IgD-negative memory B cell (primary cell): ENCODE measurements around the gene ANKRD28. TPM values are rescaled to one million over a fixed set of nuclear protein-coding genes. Genes with fewer than 3 reads are reported as not detected.

Experiments used
- H3K27ac Mint-ChIP-seq, 3 donors: one replicate each; pipeline ENCODE4 v1.8.0; 2020 to 2022; ENCODE audit warnings: mild to moderate bottlenecking in 3 of 3, mixed read lengths in 3 of 3, moderate library complexity in 1 of 3
- H3K27me3 Mint-ChIP-seq: one replicate; pipeline ENCODE4 v1.8.0; 2021; ENCODE audit warnings: mixed read lengths
- H3K36me3 Mint-ChIP-seq: one replicate; pipeline ENCODE4 v1.8.0; 2020; ENCODE audit warnings: mild to moderate bottlenecking, mixed read lengths
- H3K4me1 Mint-ChIP-seq, 3 donors: one replicate each; pipeline ENCODE4 v1.8.0; 2020 to 2022; ENCODE audit warnings: mixed read lengths in 3 of 3, mild to moderate bottlenecking in 1 of 3
- H3K4me3 Mint-ChIP-seq, 4 donors: one replicate each; pipeline ENCODE4 v1.8.0; 2020 to 2022; ENCODE audit warnings: mild to moderate bottlenecking in 4 of 4, mixed read lengths in 4 of 4, moderate library complexity in 3 of 4
- H3K9me3 Mint-ChIP-seq, 3 donors: one replicate each; pipeline ENCODE4 v1.8.0; 2020 to 2021; ENCODE audit warnings: mixed read lengths in 3 of 3, mild to moderate bottlenecking in 1 of 3
- polyA plus RNA-seq: library from polyadenylated mRNA; unstranded; fragments of 300-500 nt; fragmentation: Illumina TruSeq; gene quantifications from one replicate; pipeline ENCODE4 v1.2.3, GENCODE V29; 2021

Gene ANKRD28
- polyA plus RNA-seq, 1 donor from 2014 or later: 8.8 TPM

DNA sequence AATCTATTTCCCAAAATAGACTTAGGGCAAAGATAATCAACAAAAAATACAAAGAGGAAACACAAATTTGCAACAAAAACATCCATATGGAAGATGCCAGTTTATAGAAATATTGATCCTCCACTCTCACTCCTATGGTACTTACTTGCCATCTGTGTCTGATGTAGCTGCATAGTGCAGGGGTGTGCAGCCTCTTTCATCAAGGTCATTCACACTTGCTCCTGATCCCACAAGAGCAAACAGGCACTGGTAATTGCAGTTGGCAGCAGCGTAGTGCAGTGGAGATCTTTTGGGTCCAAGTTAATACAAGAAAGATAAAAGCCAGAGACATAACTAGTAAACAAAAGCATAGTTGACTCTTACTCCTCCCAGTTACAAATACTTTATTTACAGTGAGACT is 90.0 kb downstream of the ANKRD28 start:
- Mint-ChIP-seq H3K27ac (no peak overlapping the region), H3K9me3 (peaks cover 0 to 3% (median 0%) of the 10 kb centered on the region in 3 donors), H3K4me1 (no peaks in the 10 kb centered on the region), H3K27me3 (no peaks in the 10 kb centered on the region), H3K36me3 (peaks cover 25% of the 10 kb centered on the region), H3K4me3 (no peak overlapping the region)

- Mint-ChIP-seq H3K9me3 (peaks cover 0 to 3% (median 0%) of the 10 kb centered on the region in 3 donors), H3K27ac (no peak overlapping the region), H3K27me3 (no peaks in the 10 kb centered on the region), H3K36me3 (peaks cover 20% of the 10 kb centered on the region), H3K4me3 (no peak overlapping the region), H3K4me1 (peaks cover 0 to 1% (median under 1%) of the 10 kb centered on the region in 3 donors)
Measured at GRCh38 chr3:15703346-15703745, 94.4 kb downstream of the ANKRD28 start.

DNA sequence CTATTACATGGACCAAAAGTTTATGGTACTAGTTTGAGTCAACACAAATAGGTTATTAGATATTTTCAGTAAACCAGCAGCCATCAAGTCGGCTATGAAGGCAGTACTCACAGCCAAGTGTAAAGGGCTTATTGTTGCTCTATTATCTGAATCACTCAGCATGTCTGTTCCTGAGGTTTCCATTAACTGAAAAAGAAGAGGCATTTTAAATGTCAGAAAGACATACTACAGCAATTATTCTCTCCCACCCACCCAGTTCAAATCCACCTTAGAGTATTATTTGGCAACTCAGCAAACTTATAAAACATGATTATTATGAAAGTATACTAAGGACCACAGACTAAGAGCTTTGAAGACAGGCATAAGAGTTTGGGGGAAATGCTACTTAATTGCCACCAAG is 103.2 kb downstream of the ANKRD28 start:
- H3K4me3 Mint-ChIP-seq: no peak overlapping the region

GRCh38 chr3:15693355-15693754 is 104.4 kb downstream of the ANKRD28 start:
- Mint-ChIP-seq H3K4me1 (peaks cover 0 to 1% (median 0%) of the 10 kb centered on the region in 3 donors), H3K27me3 (no peaks in the 10 kb centered on the region), H3K36me3 (peaks cover 7% of the 10 kb centered on the region), H3K9me3 (no peaks in the 10 kb centered on the region), H3K4me3 (no peak overlapping the region), H3K27ac (no peak overlapping the region)

More for the DNA sequence above, 103.2 kb downstream of the ANKRD28 start:
- H3K9me3 Mint-ChIP-seq: no peaks in the 10 kb centered on the region
- H3K27ac Mint-ChIP-seq: no peak overlapping the region
- H3K36me3 Mint-ChIP-seq: peaks cover 7% of the 10 kb centered on the region
- peaks cover 0 to 2% (median 1%) of the 10 kb centered on the region in 3 donors for H3K4me1 Mint-ChIP-seq
- no peaks in the 10 kb centered on the region for H3K27me3 Mint-ChIP-seq

DNA sequence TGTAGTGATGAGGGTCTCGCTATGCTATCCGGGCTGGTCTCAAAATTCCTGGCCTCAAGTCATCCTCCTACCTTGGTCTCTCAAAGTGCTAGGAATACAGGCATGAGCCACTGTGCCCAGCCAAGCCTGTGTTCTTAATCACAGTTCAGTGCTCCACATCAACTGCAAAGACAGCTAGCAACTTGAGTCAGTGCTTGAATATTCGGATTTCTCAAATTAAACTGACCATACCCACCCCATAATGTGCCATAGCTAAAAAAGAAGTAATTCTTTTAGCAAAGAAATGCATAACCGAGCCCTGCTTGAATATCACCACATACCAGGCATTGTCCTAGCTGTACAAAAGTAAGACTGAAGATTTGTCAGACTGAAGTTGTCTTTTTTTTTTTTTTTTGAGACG is 107.0 kb downstream of the ANKRD28 start:
- Mint-ChIP-seq H3K9me3 (no peaks in the 10 kb centered on the region), H3K36me3 (peaks cover 5% of the 10 kb centered on the region), H3K27me3 (no peaks in the 10 kb centered on the region), H3K27ac (no peak overlapping the region), H3K4me1 (no peaks in the 10 kb centered on the region), H3K4me3 (no peak overlapping the region)

GRCh38 chr3:15690230-15690629 is 107.5 kb downstream of the ANKRD28 start:
- no peaks in the 10 kb centered on the region for H3K27me3 Mint-ChIP-seq

GRCh38 chr3:15685927-15686326 is 111.9 kb downstream of the ANKRD28 start:
- Mint-ChIP-seq H3K36me3 (peaks cover 10% of the 10 kb centered on the region), H3K9me3 (no peaks in the 10 kb centered on the region), H3K4me1 (no peaks in the 10 kb centered on the region), H3K27ac (no peak overlapping the region), H3K27me3 (no peaks in the 10 kb centered on the region), H3K4me3 (no peak overlapping the region)

More at GRCh38 chr3:15690230-15690629, 107.5 kb downstream of the ANKRD28 start:
- peaks cover 7% of the 10 kb centered on the region for H3K36me3 Mint-ChIP-seq
- no peak overlapping the region for H3K4me3 Mint-ChIP-seq
- H3K4me1 Mint-ChIP-seq: no peaks in the 10 kb centered on the region
- no peaks in the 10 kb centered on the region for H3K9me3 Mint-ChIP-seq
- no peak overlapping the region for H3K27ac Mint-ChIP-seq

- H3K27ac Mint-ChIP-seq: no peak overlapping the region
- H3K36me3 Mint-ChIP-seq: peaks cover 5% of the 10 kb centered on the region
Measured at GRCh38 chr3:15683253-15683652, 114.5 kb downstream of the ANKRD28 start.

DNA sequence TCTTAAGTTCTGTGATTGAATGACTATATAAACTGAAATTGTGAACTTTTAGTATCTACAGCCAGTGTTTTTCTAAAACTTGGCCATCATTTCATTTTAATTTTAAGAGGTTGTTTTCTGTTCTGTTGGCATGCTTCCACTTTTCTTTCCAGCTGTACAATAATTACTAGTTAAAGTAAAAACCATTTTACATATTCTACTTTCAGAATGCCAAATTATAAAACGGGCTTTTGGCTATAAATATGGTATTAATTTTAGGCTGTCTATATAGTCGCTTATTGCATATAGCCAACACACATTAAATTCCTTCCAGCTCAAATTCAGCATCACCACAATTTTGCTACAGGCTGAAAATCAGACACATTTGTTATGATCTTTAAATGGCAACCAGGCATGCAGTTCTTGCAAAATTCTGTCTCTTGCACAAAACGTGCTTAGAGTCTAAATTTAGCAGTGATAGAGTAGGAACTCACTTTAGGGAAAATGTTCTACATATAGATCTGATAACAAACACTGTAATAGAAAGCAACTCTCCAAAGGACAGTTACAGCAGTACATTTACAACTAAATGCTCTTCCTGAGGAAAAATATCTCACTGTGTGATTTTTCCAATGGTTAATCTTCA is 115.1 kb downstream of the ANKRD28 start:
- Mint-ChIP-seq H3K4me1 (no peaks in the 10 kb centered on the region), H3K27ac (no peak overlapping the region), H3K27me3 (no peaks in the 10 kb centered on the region), H3K4me3 (no peak overlapping the region), H3K36me3 (peaks cover 5% of the 10 kb centered on the region), H3K9me3 (no peaks in the 10 kb centered on the region)

More at GRCh38 chr3:15683253-15683652, 114.5 kb downstream of the ANKRD28 start:
- H3K4me3 Mint-ChIP-seq: no peak overlapping the region
- H3K9me3 Mint-ChIP-seq: no peaks in the 10 kb centered on the region
- no peaks in the 10 kb centered on the region for H3K4me1 Mint-ChIP-seq
- H3K27me3 Mint-ChIP-seq: no peaks in the 10 kb centered on the region

GRCh38 chr3:15681668-15682067 is 116.1 kb downstream of the ANKRD28 start:
- Mint-ChIP-seq H3K4me3 (no peak overlapping the region), H3K36me3 (peaks cover 5% of the 10 kb centered on the region), H3K4me1 (no peaks in the 10 kb centered on the region), H3K9me3 (no peaks in the 10 kb centered on the region), H3K27me3 (no peaks in the 10 kb centered on the region), H3K27ac (no peak overlapping the region)

DNA sequence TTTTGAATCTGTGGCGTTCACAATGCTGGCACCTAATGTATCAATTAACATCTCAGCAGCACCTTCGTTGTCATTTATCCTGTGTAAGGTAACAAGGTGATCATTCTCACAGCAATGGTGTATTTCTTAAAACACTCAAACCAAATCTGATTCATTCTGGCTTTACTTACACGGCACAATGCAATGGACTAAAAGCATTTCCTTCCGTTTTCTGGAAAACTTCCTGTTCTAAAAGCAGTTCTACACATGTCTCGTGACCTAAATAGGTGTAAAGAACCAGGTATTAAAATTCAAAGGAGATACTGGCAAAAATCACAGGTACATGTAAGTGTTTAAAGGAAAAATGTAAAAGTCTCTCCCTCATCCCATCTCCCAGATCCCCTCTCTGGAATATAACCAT is 118.5 kb downstream of the ANKRD28 start:
- Mint-ChIP-seq H3K9me3 (no peaks in the 10 kb centered on the region), H3K27me3 (no peaks in the 10 kb centered on the region), H3K36me3 (peaks cover 7% of the 10 kb centered on the region), H3K4me3 (no peak overlapping the region), H3K4me1 (no peaks in the 10 kb centered on the region), H3K27ac (no peak overlapping the region)

DNA sequence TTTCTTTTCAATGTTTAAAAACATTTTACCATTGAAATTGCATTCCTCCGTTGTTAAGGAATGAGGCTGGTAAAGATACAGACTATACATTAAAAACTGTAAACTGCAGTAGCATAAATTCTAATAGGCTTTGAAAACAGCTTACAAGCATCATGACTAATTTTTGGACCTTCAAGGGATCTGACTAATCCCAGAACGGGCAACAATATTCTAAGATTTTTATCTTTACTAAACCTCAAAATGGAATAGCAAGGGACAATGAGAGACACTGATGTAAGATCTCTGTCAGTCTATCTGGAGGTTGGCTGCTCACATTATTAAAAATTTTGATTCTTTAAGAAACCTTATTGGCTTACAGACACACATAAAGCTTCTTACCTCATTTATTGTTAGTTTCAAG is 121.5 kb downstream of the ANKRD28 start:
- no peak overlapping the region for H3K4me3 Mint-ChIP-seq
- H3K36me3 Mint-ChIP-seq: peaks cover 4% of the 10 kb centered on the region
- no peaks in the 10 kb centered on the region for H3K27me3 Mint-ChIP-seq
- H3K27ac Mint-ChIP-seq: no peak overlapping the region
- H3K9me3 Mint-ChIP-seq: no peaks in the 10 kb centered on the region
- no peaks in the 10 kb centered on the region for H3K4me1 Mint-ChIP-seq

GRCh38 chr3:15673536-15673935 is 124.2 kb downstream of the ANKRD28 start:
- no peak overlapping the region for H3K4me3 Mint-ChIP-seq
- H3K27ac Mint-ChIP-seq: no peak overlapping the region
- no peaks in the 10 kb centered on the region for H3K27me3 Mint-ChIP-seq
- peaks cover 7% of the 10 kb centered on the region for H3K36me3 Mint-ChIP-seq
- no peaks in the 10 kb centered on the region for H3K9me3 Mint-ChIP-seq
- H3K4me1 Mint-ChIP-seq: no peaks in the 10 kb centered on the region

- H3K27ac Mint-ChIP-seq: peak overlapping the region in 1 of 3 donors; percentile 80
- peaks cover 15% of the 10 kb centered on the region for H3K36me3 Mint-ChIP-seq
- no peak overlapping the region for H3K4me3 Mint-ChIP-seq
- no peaks in the 10 kb centered on the region for H3K27me3 Mint-ChIP-seq
- H3K9me3 Mint-ChIP-seq: no peaks in the 10 kb centered on the region
- H3K4me1 Mint-ChIP-seq: peaks cover 9 to 16% (median 13%) of the 10 kb centered on the region in 3 donors
Measured at GRCh38 chr3:15667484-15667883, 130.3 kb downstream of the ANKRD28 start.

DNA sequence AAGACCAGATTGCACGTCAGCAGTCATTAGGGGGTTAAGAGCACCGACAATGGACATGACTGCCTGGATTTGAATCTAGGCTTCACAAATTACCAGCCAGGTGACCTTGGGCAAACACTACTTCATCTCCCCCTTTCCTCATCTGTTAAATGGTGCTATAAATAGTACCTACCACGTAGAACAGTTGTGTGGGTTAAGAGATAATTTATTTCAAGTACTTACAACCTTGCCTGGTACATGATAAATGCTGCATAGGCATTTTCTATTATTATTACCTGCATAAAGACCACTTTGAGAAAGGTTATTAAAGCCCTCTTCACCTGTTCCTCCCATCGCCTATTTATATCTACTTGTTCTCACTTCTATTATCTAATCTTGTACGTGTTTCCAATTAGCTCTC is 131.5 kb downstream of the ANKRD28 start:
- H3K9me3 Mint-ChIP-seq: no peaks in the 10 kb centered on the region
- peaks cover 15% of the 10 kb centered on the region for H3K36me3 Mint-ChIP-seq
- H3K27ac Mint-ChIP-seq: no peak overlapping the region

DNA sequence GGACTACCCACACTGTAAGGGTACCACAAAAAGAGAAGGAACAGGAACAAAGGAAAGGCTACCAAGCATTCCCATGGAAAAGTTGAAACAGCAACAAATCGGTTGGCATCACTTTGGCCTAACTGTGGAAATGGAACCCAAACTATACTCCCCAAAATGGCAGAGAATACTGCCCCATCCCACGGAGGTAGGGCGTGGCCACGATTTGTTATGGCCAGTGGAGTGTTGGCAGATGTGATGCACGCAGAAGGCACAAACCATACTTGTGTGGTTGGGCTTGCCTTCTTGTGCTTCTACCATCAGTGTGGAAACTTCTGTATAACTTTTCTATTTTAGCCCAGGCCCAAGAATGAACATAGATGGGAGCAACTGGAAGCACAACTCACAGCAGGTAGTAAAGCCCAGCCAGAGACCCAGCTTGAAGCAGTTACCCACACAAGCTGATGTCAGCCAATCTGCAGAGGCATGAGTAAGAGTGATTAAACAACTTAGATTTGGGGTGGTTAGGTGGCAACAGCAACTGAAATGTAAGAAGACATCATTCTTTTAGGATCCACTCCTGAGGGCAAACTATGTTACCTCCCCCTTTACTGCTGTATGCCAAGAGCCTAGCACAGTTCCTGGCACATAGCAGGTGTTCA is 132.1 kb downstream of the ANKRD28 start:
- Mint-ChIP-seq H3K27me3 (no peaks in the 10 kb centered on the region), H3K36me3 (peaks cover 15% of the 10 kb centered on the region), H3K4me1 (peaks cover 9 to 16% (median 13%) of the 10 kb centered on the region in 3 donors), H3K27ac (no peak overlapping the region), H3K4me3 (no peak overlapping the region), H3K9me3 (no peaks in the 10 kb centered on the region)

More for the DNA sequence above, 131.5 kb downstream of the ANKRD28 start:
- H3K4me3 Mint-ChIP-seq: no peak overlapping the region
- no peaks in the 10 kb centered on the region for H3K27me3 Mint-ChIP-seq
- peaks cover 9 to 16% (median 13%) of the 10 kb centered on the region in 3 donors for H3K4me1 Mint-ChIP-seq
